Activated CD4-positive, alpha-beta T cell treated with anti-CD3 and anti-CD28 coated beads, Interleukin-2, amount 50 U/mL, for 16 hours (primary cell): Measurements from ENCODE around the gene SDF2L1.
"Not testable (repeated sequence)": the region's sequence is repeated elsewhere in the genome, so short reads cannot be mapped to it uniquely, and the experiment has no call there.

Experiments used
- DNase-seq: peaks from one replicate; pipeline ENCODE4 v3.0.0-alpha.2; 2020

Gene SDF2L1

GRCh38 chr22:21641789-21642583 is at the start of gene SDF2L1:
Gene SDF2L1 (plus strand): TSS chr22:21642302. CDS start chr22:21642337, 35 bp downstream.
- peak; percentile 99 for DNase-seq

- DNase-seq, result no peak
Measured at GRCh38 chr22:21592422-21592821, 49.7 kb upstream of the SDF2L1 start.

GRCh38 chr22:21593406-21594232 is 48.5 kb upstream of the SDF2L1 start:
- DNase-seq, result no peak

GRCh38 chr22:21594865-21595452 is 47.1 kb upstream of the SDF2L1 start:
- no peak for DNase-seq

- DNase-seq, result not testable (repeated sequence)
Measured at GRCh38 chr22:21596356-21597135, 45.6 kb upstream of the SDF2L1 start.

GRCh38 chr22:21598302-21598701 is 43.8 kb upstream of the SDF2L1 start:
- no peak for DNase-seq

GRCh38 chr22:21599053-21599893 is 42.8 kb upstream of the SDF2L1 start:
- DNase-seq, result no peak

- DNase-seq, result no peak
Measured at GRCh38 chr22:21602579-21602978, 39.5 kb upstream of the SDF2L1 start.

GRCh38 chr22:21603973-21604372 is 38.1 kb upstream of the SDF2L1 start:
- DNase-seq, result no peak

GRCh38 chr22:21605887-21606564 is 36.1 kb upstream of the SDF2L1 start:
- DNase-seq, result no peak

- DNase-seq, result no peak
Measured at GRCh38 chr22:21606775-21607174, 35.3 kb upstream of the SDF2L1 start.

- DNase-seq, result not testable (repeated sequence)
Measured at GRCh38 chr22:21609556-21610157, 32.4 kb upstream of the SDF2L1 start.

GRCh38 chr22:21611210-21611977 is 30.7 kb upstream of the SDF2L1 start:
- no peak for DNase-seq

GRCh38 chr22:21612858-21613257 is 29.2 kb upstream of the SDF2L1 start:
- DNase-seq, result no peak

- no peak for DNase-seq
Measured at GRCh38 chr22:21613553-21614233, 28.4 kb upstream of the SDF2L1 start.

GRCh38 chr22:21615731-21616130 is 26.4 kb upstream of the SDF2L1 start:
- no peak for DNase-seq

GRCh38 chr22:21617337-21617736 is 24.8 kb upstream of the SDF2L1 start:
- not testable (repeated sequence) for DNase-seq

GRCh38 chr22:21621025-21621424 is 21.1 kb upstream of the SDF2L1 start:
- no peak for DNase-seq
